NOMO-1 treated with dmso at 0.1 percent for 144 hours (cell line): ENCODE data around the gene FREM1.

Source experiments
- DNase-seq: peaks from one replicate; lab custom pipeline; 2025; ENCODE audit not compliant: unreplicated experiment; lab: John Stamatoyannopoulos, UW

The FREM1 gene

GRCh38 chr9:14881006-14881405 lies 29.2 kb downstream of the FREM1 start:
- DNase-seq = no peak

GRCh38 chr9:14870090-14870489 lies 40.1 kb downstream of the FREM1 start:
- no peak for DNase-seq

- no peak for DNase-seq
These were observed 40.6 kb downstream of the FREM1 start for GRCh38 chr9:14869671-14870070.

DNA sequence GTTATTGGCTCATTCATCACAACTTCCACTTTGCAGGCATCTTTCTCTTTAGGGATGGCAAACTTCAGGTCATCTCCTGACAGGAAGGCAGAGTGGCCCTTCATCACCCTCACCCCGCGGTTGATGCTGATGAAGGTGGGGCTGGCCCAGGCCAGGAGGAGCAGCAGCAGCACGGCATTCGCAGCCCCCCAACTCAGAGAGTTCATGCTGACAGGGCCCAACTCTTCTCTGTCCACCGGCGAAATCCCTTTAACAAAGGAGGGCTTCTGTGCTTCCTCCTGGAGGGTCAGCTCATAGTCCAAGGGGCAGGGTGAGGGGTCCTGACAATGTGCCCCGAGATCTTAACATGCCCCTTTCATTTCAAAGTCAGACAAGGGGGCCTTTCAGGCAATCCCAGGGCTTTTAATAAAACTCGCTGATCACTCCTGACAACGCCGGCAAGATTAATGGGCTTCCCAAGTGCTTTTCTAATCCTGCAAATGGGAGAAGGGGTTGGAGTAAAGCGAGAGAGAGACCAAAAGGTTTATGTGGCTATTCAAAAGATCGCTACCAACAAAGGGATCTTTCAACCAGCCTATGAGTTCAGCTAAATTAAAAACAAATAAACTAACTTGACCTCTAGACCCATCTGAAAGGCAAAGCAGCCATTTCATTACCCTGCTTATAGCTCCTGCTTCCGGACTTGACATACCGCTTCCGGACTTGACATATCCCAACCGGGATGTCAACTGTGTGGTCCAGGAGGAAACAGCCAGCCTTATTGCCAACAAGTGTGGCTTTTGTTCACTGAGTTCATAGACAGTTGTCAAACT lies 41.2 kb downstream of the FREM1 start:
- no peak for DNase-seq

DNA sequence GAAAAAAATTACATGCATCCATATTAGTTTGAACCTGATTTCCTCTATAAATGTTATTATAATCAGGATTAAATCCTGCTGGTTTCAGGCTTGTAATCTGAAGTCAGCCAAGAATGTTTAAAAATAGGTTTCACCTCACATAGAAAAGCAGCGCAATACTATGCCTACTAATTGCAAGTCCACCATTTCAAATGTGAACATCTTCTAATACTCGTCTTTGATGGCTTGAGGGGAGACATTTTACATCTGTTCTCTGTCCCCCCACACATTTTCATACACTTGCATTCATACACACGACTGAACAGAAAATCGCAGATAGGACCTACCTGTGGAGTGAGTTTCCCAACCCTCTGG lies 41.8 kb downstream of the FREM1 start:
- DNase-seq = no peak

DNA sequence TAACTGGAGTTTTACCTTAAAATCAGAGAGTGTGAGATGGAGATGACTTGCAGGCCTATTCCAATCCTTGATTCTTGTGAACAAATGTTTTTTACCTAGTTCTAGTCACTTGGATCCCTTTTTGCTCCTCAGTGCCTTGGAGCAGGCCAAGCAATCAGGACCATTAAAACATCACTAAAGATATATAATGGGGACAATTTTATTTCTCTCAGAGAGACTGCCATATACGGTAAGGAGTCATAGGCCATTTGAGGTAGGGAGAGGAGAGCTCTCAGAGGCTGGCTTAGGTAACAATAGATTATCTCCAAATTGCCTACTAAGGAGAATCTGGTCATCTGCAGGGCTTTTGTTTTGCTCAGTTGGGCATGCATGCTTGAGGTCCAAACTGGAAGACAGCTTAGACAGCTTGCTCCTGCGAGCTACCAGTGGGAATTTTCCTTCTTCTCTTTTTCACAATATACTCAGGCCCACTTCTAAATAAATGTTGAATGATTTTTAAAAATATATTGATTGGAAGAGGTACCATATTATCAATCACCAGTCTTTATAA lies 44.0 kb downstream of the FREM1 start:
- DNase-seq = no peak

DNA sequence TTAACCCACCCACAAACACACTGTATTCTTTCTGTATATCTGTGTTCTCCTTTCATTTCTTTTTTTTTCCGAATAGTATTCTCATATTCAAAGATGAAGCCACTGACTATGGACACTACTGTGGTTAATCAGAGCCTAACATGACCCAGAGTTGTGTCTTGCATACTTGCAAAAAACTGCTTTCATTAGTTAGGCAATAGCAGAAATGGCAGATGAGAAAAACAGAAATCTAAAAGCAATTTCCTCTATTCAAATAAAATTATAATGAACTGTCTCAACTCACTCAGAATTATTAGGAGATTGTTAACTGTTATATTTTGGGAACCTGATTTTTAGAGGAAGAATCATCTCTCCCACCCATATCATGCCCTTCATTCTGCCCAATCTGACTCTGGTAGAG lies 45.9 kb downstream of the FREM1 start:
- no peak for DNase-seq

GRCh38 chr9:14863402-14863801 lies 46.8 kb downstream of the FREM1 start:
- DNase-seq = no peak

GRCh38 chr9:14857449-14858305 lies 52.6 kb downstream of the FREM1 start:
- no peak for DNase-seq

- DNase-seq = no peak
These were observed 60.4 kb downstream of the FREM1 start for GRCh38 chr9:14849851-14850250.

DNA sequence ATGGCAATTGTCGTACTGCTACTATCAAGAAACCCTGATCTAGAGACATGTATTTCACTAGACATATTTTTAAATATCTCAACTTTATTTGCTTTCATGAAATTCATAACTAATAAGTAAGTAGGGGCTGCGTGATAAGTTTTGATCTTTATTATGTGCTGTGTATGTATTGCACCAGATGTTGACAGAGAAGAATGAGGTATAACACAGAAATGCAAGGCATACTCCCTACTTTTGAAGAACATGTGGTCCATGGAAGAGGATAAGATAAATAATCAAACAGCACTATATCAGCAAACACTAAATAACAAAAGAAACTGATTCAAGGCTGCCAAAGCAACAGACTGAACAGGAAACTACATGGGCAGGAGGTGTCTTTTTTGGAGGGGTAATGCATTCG lies 60.9 kb downstream of the FREM1 start:
- DNase-seq = no peak

- no peak for DNase-seq
These were observed 63.3 kb downstream of the FREM1 start for GRCh38 chr9:14846871-14847311.

- no peak for DNase-seq
These were observed 67.1 kb downstream of the FREM1 start for GRCh38 chr9:14843163-14843562.

- no peak for DNase-seq
These were observed 68.0 kb downstream of the FREM1 start for GRCh38 chr9:14842269-14842668.

DNA sequence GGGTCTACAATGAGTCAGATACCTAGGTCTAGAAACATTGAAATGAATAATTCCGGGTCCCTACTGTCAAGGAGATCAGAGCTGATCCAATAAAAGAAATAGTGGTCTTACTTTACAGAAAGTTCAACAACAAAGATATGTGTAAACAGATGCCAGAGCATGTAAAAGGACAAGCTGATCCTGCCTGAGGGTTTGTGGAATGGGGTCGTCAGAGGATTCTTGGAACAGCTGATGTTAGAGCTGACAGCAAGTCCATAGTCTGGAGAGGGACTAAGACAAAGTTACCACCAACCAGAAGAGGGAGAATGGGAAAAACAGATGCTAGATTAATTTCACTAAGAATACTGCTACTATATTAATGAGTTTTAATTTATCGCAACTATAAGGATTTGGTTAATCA lies 71.5 kb downstream of the FREM1 start:
- no peak for DNase-seq

DNA sequence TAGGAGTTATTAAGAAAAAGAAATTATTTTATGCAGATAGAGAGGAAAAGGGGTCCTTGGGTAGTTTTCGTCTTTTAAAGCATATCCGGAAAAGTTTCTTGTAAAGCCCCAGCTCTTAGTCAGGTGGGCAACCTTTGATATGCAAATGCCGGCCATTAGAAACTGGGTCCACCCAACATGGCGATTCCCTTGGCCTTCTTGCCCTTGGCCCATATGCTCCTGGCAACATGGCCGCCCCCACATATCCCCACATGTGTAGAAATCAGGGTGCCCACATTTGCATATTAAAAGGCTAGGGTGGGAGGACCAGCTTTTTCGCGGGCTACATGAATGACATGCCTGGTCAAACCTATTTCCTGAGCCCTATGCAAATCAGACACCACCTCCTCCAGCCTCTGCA lies 73.3 kb downstream of the FREM1 start:
- DNase-seq = no peak

DNA sequence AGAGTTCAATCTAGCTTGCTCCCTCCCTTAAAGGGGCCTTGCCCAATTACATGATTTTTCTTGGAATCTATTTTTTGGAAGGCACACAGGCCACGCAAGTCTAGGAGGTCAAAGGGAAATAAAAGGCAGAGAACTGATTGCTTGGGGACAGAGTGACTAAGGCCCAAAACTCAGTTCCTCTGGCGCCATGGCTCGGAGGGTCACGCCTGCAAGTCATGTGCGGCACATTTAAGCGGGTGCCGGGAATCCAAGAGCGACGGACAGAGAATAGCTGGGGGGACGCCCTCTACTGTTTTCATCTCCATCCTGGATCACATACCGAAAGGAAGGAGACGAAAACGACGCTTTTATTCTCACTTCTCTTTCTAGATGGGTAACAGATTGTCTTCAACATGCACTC lies 78.6 kb downstream of the FREM1 start:
- DNase-seq = no peak

DNA sequence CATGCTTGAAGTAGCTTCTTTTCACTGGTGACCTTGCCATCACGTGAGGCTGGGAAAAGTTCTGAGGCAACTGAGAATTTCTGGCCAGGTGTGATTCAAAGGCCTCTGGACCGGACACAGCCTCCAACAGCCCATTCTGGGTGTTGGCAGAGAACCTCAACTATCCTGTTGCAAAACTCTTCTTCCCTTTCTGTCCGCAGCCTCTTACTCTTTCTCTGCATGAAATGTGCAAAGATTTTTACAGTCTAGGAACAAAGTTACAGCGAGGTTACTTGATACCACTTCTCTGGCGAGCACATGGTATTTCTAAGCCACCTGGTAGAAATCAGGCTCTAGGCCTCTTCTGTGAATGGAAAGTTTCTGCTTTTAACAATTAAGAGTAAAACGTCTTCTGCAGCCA lies 79.2 kb downstream of the FREM1 start:
- no peak for DNase-seq

GRCh38 chr9:14830057-14830456 lies 80.2 kb downstream of the FREM1 start:
- DNase-seq = no peak

DNA sequence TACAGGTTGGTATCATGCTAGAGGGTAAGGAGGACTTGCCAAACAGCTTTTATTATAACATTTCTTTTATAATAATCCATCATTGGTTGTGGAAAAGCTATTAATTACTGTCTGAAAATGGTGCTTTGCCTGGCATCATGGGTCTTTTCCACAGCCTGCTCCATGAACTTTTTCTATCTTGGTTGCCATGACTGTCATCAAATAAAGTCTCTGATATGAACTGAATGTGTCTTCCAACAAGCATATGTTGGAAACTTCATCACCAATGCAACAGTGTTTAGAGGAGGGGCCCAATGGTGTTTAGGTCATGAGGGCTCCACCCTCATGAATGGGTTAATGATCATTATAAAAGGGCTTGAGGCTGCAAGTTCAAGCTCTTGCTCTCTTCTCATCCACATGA lies 81.0 kb downstream of the FREM1 start:
- DNase-seq = no peak

DNA sequence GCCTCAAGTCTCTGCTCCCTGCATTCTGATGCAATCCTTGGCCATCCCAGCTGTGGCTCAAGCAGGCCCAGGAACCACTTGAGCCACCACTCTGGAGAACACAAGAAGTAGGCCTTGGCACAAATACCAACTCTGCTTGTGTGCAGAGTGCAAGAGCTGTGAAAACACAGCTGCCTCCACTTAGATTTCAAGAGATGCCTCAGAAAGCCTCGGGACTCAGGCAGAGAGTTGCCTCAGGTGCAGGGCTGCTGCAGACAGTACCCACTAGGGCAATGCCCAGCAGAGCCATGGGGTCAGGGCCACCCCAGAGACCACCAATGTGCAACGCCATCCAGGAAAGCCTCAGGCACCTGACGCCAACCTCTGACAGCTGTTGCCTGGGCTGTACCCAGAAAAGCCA lies 82.4 kb downstream of the FREM1 start:
- DNase-seq = no peak

GRCh38 chr9:14824481-14824880 lies 85.7 kb downstream of the FREM1 start:
- DNase-seq = no peak
